Activated T-cell treated with anti-CD3 and anti-CD28 coated beads for 4 hours (primary cell): ENCODE measurements around the gene PLA2G6.

Experiments used
- DNase-seq: peaks from one replicate; pipeline ENCODE4 v3.0.0-alpha.2; 2020

The PLA2G6 gene

GRCh38 chr22:38109371-38110001 lies 72.1 kb downstream of the PLA2G6 start:
- no peak for DNase-seq

DNA sequence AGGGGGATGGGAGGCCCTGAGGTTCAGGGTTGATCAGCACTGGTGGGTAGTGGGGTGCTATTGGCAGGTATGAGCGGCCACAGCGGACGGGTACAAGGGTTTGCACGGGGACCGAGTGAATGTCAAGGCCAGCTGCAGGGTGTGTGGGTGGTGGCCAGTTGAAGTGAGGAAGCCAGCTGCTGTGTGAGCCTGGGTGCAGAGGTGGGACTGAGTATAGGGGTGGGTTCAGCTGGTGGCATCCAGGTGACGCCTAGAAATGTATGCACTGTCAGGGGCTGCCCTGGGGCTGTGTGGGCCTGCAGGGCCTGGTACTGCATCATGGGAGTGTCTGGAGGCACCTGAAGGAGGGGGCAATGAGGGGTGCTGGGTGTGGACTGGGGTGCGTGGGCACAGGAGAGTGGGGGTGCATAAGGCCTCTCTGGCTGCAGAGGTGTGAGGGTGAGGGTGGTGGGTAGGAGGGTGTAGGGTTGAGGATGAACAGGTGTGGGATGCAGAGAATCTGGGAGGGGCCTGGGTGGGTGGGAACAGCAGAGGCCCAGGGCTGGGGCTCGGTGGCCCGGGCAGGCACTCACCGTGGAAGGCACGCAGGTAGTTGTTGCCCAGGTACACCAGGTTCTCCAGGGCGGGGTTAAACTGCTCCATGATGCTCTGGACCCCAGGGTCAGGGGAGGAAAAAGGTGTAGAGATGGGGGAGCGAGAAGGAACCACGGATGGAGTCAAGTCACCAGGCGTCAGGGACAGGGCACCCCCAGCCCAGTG lies 72.9 kb downstream of the PLA2G6 start:
- no peak for DNase-seq

- DNase-seq = no peak
Measured at GRCh38 chr22:38107692-38108515, 73.7 kb downstream of the PLA2G6 start.

DNA sequence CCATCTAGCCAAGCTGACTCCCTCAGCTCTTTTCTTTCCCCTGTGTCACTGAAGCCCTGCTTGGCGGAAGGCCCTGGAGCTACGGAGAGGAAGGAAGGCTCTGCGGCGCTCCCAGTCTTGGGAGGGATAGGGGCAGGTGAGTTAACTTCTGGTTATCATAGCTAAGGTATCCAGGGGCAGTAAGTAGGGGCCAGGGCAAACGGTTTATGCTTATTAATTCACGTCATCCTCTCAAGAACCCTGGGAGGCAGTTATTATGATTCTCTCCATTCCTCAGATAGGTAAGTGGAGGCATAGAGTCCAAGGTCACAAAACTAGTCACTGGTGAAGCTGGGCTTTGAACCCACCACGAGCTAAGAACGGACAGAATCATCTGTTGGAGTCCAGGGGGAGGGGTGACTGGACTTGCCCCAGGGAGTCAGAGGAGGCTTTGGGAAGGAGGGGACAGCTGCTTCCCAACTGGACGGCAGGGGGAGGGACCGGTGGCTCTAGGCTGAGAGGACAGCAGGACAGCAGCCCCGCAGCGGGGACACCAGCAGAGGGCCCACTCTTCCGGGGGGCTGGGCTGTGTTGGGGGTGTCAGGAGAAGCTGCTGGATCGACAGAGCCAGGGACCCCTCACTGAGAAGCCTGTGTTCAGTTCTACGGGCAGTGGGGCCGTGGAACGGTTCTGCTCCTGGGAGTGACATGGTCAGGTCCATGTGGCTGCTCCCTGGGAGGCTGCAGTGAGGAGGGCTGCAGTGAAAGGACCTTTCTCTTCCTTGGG lies 74.6 kb downstream of the PLA2G6 start:
- DNase-seq = no peak

DNA sequence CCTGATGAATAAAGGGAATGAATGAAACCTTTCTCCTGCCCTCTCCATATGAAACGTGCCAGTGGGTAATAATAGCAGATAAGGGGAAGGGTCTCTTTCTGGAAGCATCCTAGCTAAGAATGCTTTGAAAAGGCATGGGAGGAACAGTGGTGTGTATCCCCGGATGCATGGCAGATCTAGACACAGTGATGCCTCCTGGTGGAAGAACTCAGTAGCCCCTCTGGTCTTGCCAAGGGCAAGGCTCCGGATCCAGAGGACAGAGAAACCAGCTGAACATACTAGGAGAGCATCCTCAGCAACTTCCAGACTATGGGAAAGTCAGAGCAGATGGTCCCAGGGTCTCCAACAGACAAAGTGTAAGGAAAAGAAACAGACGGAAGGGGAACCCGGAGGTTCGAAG lies 77.5 kb downstream of the PLA2G6 start:
- no peak for DNase-seq

- no peak for DNase-seq
Measured at GRCh38 chr22:38103641-38104040, 78.0 kb downstream of the PLA2G6 start.

- no peak for DNase-seq
Measured at GRCh38 chr22:38098410-38099249, 83.0 kb downstream of the PLA2G6 start.

DNA sequence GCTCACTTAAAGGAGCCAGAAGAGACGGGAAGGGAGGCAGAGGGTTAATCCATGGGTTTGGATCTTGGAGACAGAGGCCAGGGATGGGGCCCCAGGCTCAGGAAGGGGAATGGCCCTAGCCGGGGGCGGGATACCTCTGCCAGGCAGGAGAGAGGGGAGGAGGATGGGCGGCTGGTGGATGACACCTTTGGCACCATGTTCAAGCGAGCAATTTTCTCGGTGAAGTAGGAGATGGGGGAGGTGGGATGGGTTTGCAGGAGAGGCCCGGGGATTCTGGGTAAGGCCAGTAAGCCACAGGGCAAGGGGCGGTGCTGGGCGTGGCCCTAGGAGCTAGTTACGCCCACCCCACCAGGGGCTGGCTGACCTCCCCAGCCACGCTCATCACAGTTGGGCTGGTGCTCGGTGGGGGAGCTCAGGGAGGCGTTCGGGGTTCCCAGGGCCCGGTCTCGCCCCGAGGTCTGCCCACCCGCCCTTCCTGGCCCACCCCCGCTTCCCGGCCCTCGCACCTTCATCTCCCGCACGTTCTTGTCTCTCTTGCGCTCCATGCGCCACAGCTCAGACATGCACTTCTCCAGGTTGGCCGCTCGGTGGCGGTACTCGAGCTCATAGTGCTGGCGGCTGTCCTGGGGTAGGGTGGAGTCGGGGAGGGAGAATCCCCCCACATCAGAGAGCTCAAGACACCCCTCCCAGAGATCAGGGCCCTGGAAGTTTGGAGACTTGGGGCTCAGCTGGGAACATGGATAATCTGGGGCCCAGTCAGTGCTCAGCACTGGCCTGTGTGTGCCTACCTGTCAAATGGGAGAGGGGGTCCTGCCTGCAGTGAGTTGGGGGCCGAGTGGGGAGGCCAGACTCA lies 83.8 kb downstream of the PLA2G6 start:
- DNase-seq = no peak

- DNase-seq = no peak
Measured at GRCh38 chr22:38097058-38097457, 84.6 kb downstream of the PLA2G6 start.

- DNase-seq = no peak
Measured at GRCh38 chr22:38089474-38089851, 92.2 kb downstream of the PLA2G6 start.

GRCh38 chr22:38088629-38089473 lies 92.8 kb downstream of the PLA2G6 start:
- DNase-seq = no peak

- DNase-seq = no peak
Measured at GRCh38 chr22:38087855-38088254, 93.8 kb downstream of the PLA2G6 start.

GRCh38 chr22:38086942-38087341 lies 94.7 kb downstream of the PLA2G6 start:
- no peak for DNase-seq

GRCh38 chr22:38086001-38086845 lies 95.4 kb downstream of the PLA2G6 start:
- no peak for DNase-seq

GRCh38 chr22:38085501-38085900 lies 96.1 kb downstream of the PLA2G6 start:
- no peak for DNase-seq

DNA sequence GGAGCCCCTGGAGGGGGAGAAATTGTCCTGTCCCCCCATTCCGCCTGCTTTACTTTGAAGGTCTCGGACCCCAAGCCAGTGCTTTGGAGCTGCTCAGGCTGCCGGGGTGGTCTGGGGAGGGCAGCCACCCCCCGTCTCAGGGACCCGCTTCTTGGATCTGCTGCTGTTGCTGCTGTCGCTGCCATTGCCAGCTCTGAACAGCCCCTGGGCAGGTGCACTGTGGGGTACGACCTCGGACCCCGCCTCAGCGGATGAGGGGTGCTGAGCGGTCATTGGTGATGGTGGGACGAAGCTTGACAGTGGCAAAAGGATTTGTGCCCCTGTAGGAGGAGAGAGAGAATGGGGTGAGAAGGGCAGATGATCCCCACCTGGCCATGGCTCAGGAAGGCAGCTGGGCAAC lies 96.6 kb downstream of the PLA2G6 start:
- DNase-seq = no peak

- no peak for DNase-seq
Measured at GRCh38 chr22:38083931-38084631, 97.5 kb downstream of the PLA2G6 start, which contains the start of gene SLC16A8. TSS of gene SLC16A8 (minus strand) at chr22:38084184. CDS start at chr22:38082873, 1,311 bp downstream.

- DNase-seq = no peak
Measured at GRCh38 chr22:38082986-38083710, 98.5 kb downstream of the PLA2G6 start.
